ENCODE results near the gene PLIN5.

The PLIN5 gene

GRCh38 chr19:4521888-4522242, 13.2 kb downstream of the PLIN5 start:
- no peaks in the 10 kb centered on the region for H3K36me3 ChIP-seq (ENCODE audit: insufficient read depth, low read length)
- no peaks in the 10 kb centered on the region for H4K20me1 ChIP-seq (ENCODE audit: insufficient read depth, low read length)
- ATAC-seq (ENCODE audit: insufficient read depth, low read depth) (no peak), DNase-seq (no peak)
- no peak overlapping the region for H3K9ac ChIP-seq (ENCODE audit: low read depth, low read length)
- H3K4me1 ChIP-seq (ENCODE audit: insufficient read depth, low read length): no peaks in the 10 kb centered on the region
- H3K79me2 ChIP-seq (ENCODE audit: insufficient read depth, low read length): no peaks in the 10 kb centered on the region
- TF ChIP-seq EZH2 (IDR thresholded peaks at IDR 0.05; ENCODE audit: borderline replicate concordance, low read depth, low read length, severe bottlenecking): no peak
- TF ChIP-seq CTCF (IDR thresholded peaks at IDR 0.05; ENCODE audit: borderline replicate concordance, extremely low read depth, low read length, poor library complexity, severe bottlenecking): no peak
- H2AFZ ChIP-seq (ENCODE audit: low read depth, low read length): no peak overlapping the region
- H3K27me3 ChIP-seq (ENCODE audit: insufficient read depth, low read length, poor library complexity): no peaks in the 10 kb centered on the region
- no peaks in the 10 kb centered on the region for H3K9me3 ChIP-seq (ENCODE audit: insufficient read depth, low read length, severe bottlenecking)
- H3K27ac ChIP-seq (ENCODE audit: low read length): no peak overlapping the region
- no peak overlapping the region for H3K4me3 ChIP-seq (ENCODE audit: low read depth in 1 of 2, low read length in 2 of 2)
- no peak overlapping the region for H3K4me2 ChIP-seq (ENCODE audit: insufficient read depth, low read length)

- Histone ChIP-seq H2AFZ (ENCODE audit: low read depth, low read length) (no peak overlapping the region), H3K27ac (ENCODE audit: low read length) (no peak overlapping the region), H3K79me2 (ENCODE audit: insufficient read depth, low read length) (no peaks in the 10 kb centered on the region), H3K4me1 (ENCODE audit: insufficient read depth, low read length) (no peaks in the 10 kb centered on the region), H3K9me3 (ENCODE audit: insufficient read depth, low read length, severe bottlenecking) (no peaks in the 10 kb centered on the region), H3K9ac (ENCODE audit: low read depth, low read length) (no peak overlapping the region), H3K4me2 (ENCODE audit: insufficient read depth, low read length) (no peak overlapping the region), H4K20me1 (ENCODE audit: insufficient read depth, low read length) (no peaks in the 10 kb centered on the region), H3K36me3 (ENCODE audit: insufficient read depth, low read length) (no peaks in the 10 kb centered on the region), H3K4me3 (ENCODE audit: low read depth in 1 of 2, low read length in 2 of 2) (no peak overlapping the region), H3K27me3 (ENCODE audit: insufficient read depth, low read length, poor library complexity) (no peaks in the 10 kb centered on the region)
- ATAC-seq (ENCODE audit: insufficient read depth, low read depth): no peak
- DNase-seq: no peak
- TF ChIP-seq EZH2 (IDR thresholded peaks at IDR 0.05; ENCODE audit: borderline replicate concordance, low read depth, low read length, severe bottlenecking): no peak
- no peak for TF ChIP-seq CTCF (IDR thresholded peaks at IDR 0.05; ENCODE audit: borderline replicate concordance, extremely low read depth, low read length, poor library complexity, severe bottlenecking)
These were observed 13.7 kb downstream of the PLIN5 start for GRCh38 chr19:4521170-4521887.

- Histone ChIP-seq H3K4me2 (ENCODE audit: insufficient read depth, low read length) (no peak overlapping the region), H3K4me3 (ENCODE audit: low read depth in 1 of 2, low read length in 2 of 2) (no peak overlapping the region), H2AFZ (ENCODE audit: low read depth, low read length) (no peak overlapping the region), H3K79me2 (ENCODE audit: insufficient read depth, low read length) (no peaks in the 10 kb centered on the region), H3K9ac (ENCODE audit: low read depth, low read length) (no peak overlapping the region), H3K27me3 (ENCODE audit: insufficient read depth, low read length, poor library complexity) (no peaks in the 10 kb centered on the region), H4K20me1 (ENCODE audit: insufficient read depth, low read length) (no peaks in the 10 kb centered on the region), H3K36me3 (ENCODE audit: insufficient read depth, low read length) (no peaks in the 10 kb centered on the region), H3K27ac (ENCODE audit: low read length) (no peak overlapping the region), H3K4me1 (ENCODE audit: insufficient read depth, low read length) (no peaks in the 10 kb centered on the region), H3K9me3 (ENCODE audit: insufficient read depth, low read length, severe bottlenecking) (no peaks in the 10 kb centered on the region)
- DNase-seq: no peak
- TF ChIP-seq CTCF (IDR thresholded peaks at IDR 0.05; ENCODE audit: borderline replicate concordance, extremely low read depth, low read length, poor library complexity, severe bottlenecking): no peak
- TF ChIP-seq EZH2 (IDR thresholded peaks at IDR 0.05; ENCODE audit: borderline replicate concordance, low read depth, low read length, severe bottlenecking): no peak
- ATAC-seq (ENCODE audit: insufficient read depth, low read depth): no peak
These were observed 15.3 kb downstream of the PLIN5 start for GRCh38 chr19:4519521-4520277.
